Stomach (tissue), 4 donors: ENCODE results near the gene MBD2.

ENCODE experiments used
- CTCF ChIP-seq, 7 experiments: fragments of 450-650 bp in 4 of 7; fragments of 200-600 bp in 3 of 7; sonication (generic) in 3 of 7; IDR thresholded peaks; one replicate each; pipeline ENCODE4 v1.5.1; 2016 to 2019; ENCODE audit warnings: antibody characterized with exemption in 7 of 7, control low read depth in 2 of 7, mild to moderate bottlenecking in 1 of 7
- POLR2A ChIP-seq, 4 donors: fragments of 450-650 bp; IDR thresholded peaks; one replicate each; pipeline ENCODE4 v1.6.1; 2016; ENCODE audit warnings: antibody characterized with exemption in 4 of 4, control low read depth in 2 of 4, mild to moderate bottlenecking in 1 of 4, moderate library complexity in 1 of 4

- no peak for TF ChIP-seq CTCF (IDR thresholded peaks at IDR 0.05)
- TF ChIP-seq POLR2A (IDR thresholded peaks at IDR 0.05) = no peak
Measured at GRCh38 chr18:54238173-54238936, 13.9 kb upstream of the MBD2 start.
